H1 (cell line): ENCODE results near the gene HOXA6. TPM values are rescaled to one million over a fixed set of nuclear protein-coding genes. Genes with fewer than 3 reads are reported as not detected.

Experiments
- CTCF ChIA-PET: fragments of 300-600 bp; sonication (Branson Sonifier 250); formaldehyde crosslinking; loops from one replicate; lab custom pipeline; 2021; ENCODE audit not compliant: partially characterized antibody; lab: Charles Lee
- POLR2A ChIA-PET: fragments of 300-600 bp; sonication (Branson Sonifier 250); formaldehyde crosslinking; loops from one replicate; lab custom pipeline; 2021; ENCODE audit warnings: inconsistent platforms; ENCODE audit not compliant: partially characterized antibody; lab: Charles Lee
- DNase-seq, 2 experiments: peaks; one replicate each; pipeline versions ENCODE4 v3.0.0 to v3.0.0-alpha.2; 2010 to 2022; ENCODE audit warnings: low spot score in 2 of 2, low read depth in 1 of 2, mixed read lengths in 1 of 2
- FAIRE-seq: peaks from 2 replicates; lab custom pipeline; 2011; peaks lifted over from hg19 to GRCh38; lab: Jason Lieb, UNC
- H2AFZ ChIP-seq: 2 replicates; pipeline ENCODE4 v1.8.1; 2012; ENCODE audit warnings: low read length, inconsistent platforms
- H2AK5ac ChIP-seq: 2 replicates; pipeline ENCODE4 v1.6.1; 2013; ENCODE audit warnings: low read depth, low read length
- H2BK120ac ChIP-seq: replicated peaks from 2 replicates; pipeline ENCODE3; 2013; ENCODE audit warnings: low read depth, low read length, inconsistent platforms
- H2BK12ac ChIP-seq: 2 replicates; pipeline ENCODE4 v1.6.1; 2013; ENCODE audit warnings: low read depth, low read length
- H2BK15ac ChIP-seq: 2 replicates; pipeline ENCODE4 v1.6.1; 2013; ENCODE audit warnings: low read length
- H2BK20ac ChIP-seq: 2 replicates; pipeline ENCODE4 v1.6.1; 2013; ENCODE audit warnings: low read length
- H2BK5ac ChIP-seq: 2 replicates; pipeline ENCODE4 v1.6.1; 2013; ENCODE audit warnings: low read depth, low read length
- H3K14ac ChIP-seq: 2 replicates; pipeline ENCODE4 v1.6.1; 2013; ENCODE audit warnings: inconsistent platforms; ENCODE audit not compliant: insufficient read length
- H3K18ac ChIP-seq: 2 replicates; pipeline ENCODE4 v1.6.1; 2013; ENCODE audit warnings: low read length; ENCODE audit errors: extremely low read depth
- H3K23ac ChIP-seq: 2 replicates; pipeline ENCODE4 v1.6.1; 2013; ENCODE audit warnings: inconsistent platforms; ENCODE audit not compliant: insufficient read length
- H3K23me2 ChIP-seq: 2 replicates; pipeline ENCODE4 v1.6.1; 2013; ENCODE audit warnings: low read depth, low read length
- H3K27ac ChIP-seq: 2 replicates; pipeline ENCODE4 v1.6.1; 2011; ENCODE audit warnings: low read depth, low read length, inconsistent platforms
- H3K27me3 ChIP-seq, 4 experiments: replicated peaks in 1 of 4; 1 replicate in 1 of 4; 2 replicates in 3 of 4; pipeline versions ENCODE4 v1.6.1 to v1.8.1; 2011 to 2013; ENCODE audit warnings: low read length in 3 of 4, mild to moderate bottlenecking in 3 of 4, inconsistent platforms in 2 of 4, mixed read lengths in 2 of 4, moderate library complexity in 1 of 4; ENCODE audit not compliant: control insufficient read depth in 3 of 4, insufficient read depth in 3 of 4; ENCODE audit errors: extremely low read depth in 1 of 4
- H3K36me3 ChIP-seq, 4 experiments: 2 replicates each; pipeline versions ENCODE4 v1.6.1 to v1.8.1; 2011 to 2013; ENCODE audit warnings: mild to moderate bottlenecking in 4 of 4, low read length in 3 of 4, moderate library complexity in 2 of 4, control low read depth in 1 of 4, inconsistent platforms in 1 of 4; ENCODE audit not compliant: insufficient read depth in 4 of 4, control insufficient read depth in 2 of 4
- H3K4ac ChIP-seq: replicated peaks from 2 replicates; pipeline ENCODE3; 2013; ENCODE audit warnings: low read length, low read depth, mixed read lengths, inconsistent platforms; ENCODE audit not compliant: insufficient read length
- H3K4me1 ChIP-seq, 4 experiments: replicated peaks in 1 of 4; 1 replicate in 1 of 4; 2 replicates in 3 of 4; pipeline versions ENCODE4 v1.6.1 to v1.8.1; 2011 to 2013; ENCODE audit warnings: low read length in 3 of 4, inconsistent platforms in 2 of 4, mixed read lengths in 1 of 4; ENCODE audit not compliant: insufficient read depth in 4 of 4, control insufficient read depth in 3 of 4
- H3K4me2 ChIP-seq, 2 experiments: 2 replicates each; pipeline versions ENCODE4 v1.6.1 to v1.8.1; 2011 to 2013; ENCODE audit warnings: low read depth in 2 of 2, low read length in 2 of 2, control low read depth in 1 of 2, inconsistent platforms in 1 of 2, mild to moderate bottlenecking in 1 of 2; ENCODE audit not compliant: insufficient read depth in 1 of 2
- H3K4me3 ChIP-seq, 4 experiments: fragments of 200-600, 300-600 bp in 1 of 4; sonication (generic), shearing (Covaris generic), sonication (Bioruptor Twin) in 1 of 4; 2 replicates each; pipeline versions ENCODE4 v1.5.1 to v1.8.1; 2011 to 2016; ENCODE audit warnings: low read length in 4 of 4, low read depth in 3 of 4, control low read depth in 2 of 4, inconsistent platforms in 2 of 4, mild to moderate bottlenecking in 2 of 4, mixed read lengths in 1 of 4, moderate library complexity in 1 of 4; ENCODE audit not compliant: insufficient read depth in 2 of 4; ENCODE audit errors: extremely low read depth in 1 of 4
- H3K56ac ChIP-seq: replicated peaks from 2 replicates; pipeline ENCODE3; 2013; ENCODE audit warnings: low read depth, mild to moderate bottlenecking, mixed read lengths, low read length, inconsistent platforms; ENCODE audit not compliant: insufficient read length
- H3K79me1 ChIP-seq: 2 replicates; pipeline ENCODE4 v1.6.1; 2013; ENCODE audit warnings: low read depth, low read length, control low read depth
- H3K79me2 ChIP-seq, 2 experiments: 2 replicates each; pipeline versions ENCODE4 v1.6.1 to v1.8.1; 2012 to 2013; ENCODE audit warnings: low read length in 2 of 2, mild to moderate bottlenecking in 2 of 2, inconsistent platforms in 1 of 2; ENCODE audit not compliant: insufficient read depth in 2 of 2, control insufficient read depth in 1 of 2
- H3K9ac ChIP-seq, 4 experiments: replicated peaks in 1 of 4; 1 replicate in 1 of 4; 2 replicates in 3 of 4; pipeline versions ENCODE4 v1.6.1 to v1.8.1; 2011 to 2013; ENCODE audit warnings: low read depth in 3 of 4, low read length in 3 of 4, control low read depth in 2 of 4, mild to moderate bottlenecking in 2 of 4, moderate library complexity in 2 of 4, inconsistent platforms in 1 of 4; ENCODE audit errors: extremely low read depth in 1 of 4
- H3K9me3 ChIP-seq, 2 experiments: 2 replicates each; pipeline versions ENCODE4 v1.6.1 to v1.8.1; 2012 to 2013; ENCODE audit warnings: mild to moderate bottlenecking in 2 of 2, moderate library complexity in 2 of 2, control low read depth in 1 of 2, inconsistent platforms in 1 of 2, low read depth in 1 of 2, low read length in 1 of 2, mixed read lengths in 1 of 2; ENCODE audit not compliant: insufficient read depth in 2 of 2
- H4K20me1 ChIP-seq, 2 experiments: replicated peaks in 1 of 2; 2 replicates each; pipeline versions ENCODE3 to v1.8.1; 2011 to 2013; ENCODE audit warnings: inconsistent platforms in 2 of 2, low read length in 2 of 2, mild to moderate bottlenecking in 1 of 2; ENCODE audit not compliant: insufficient read depth in 2 of 2, control insufficient read depth in 1 of 2
- H4K5ac ChIP-seq: 2 replicates; pipeline ENCODE4 v1.6.1; 2013; ENCODE audit warnings: low read length, low read depth, mixed read lengths, inconsistent platforms; ENCODE audit not compliant: insufficient read length
- H4K8ac ChIP-seq: 2 replicates; pipeline ENCODE4 v1.8.0; 2013; ENCODE audit warnings: mild to moderate bottlenecking, moderate library complexity, low read length, inconsistent platforms; ENCODE audit not compliant: insufficient read depth; ENCODE audit errors: extremely low read depth
- H4K91ac ChIP-seq: replicated peaks from 2 replicates; pipeline ENCODE3; 2013; ENCODE audit warnings: low read length, mixed read lengths, inconsistent platforms; ENCODE audit not compliant: insufficient read length
- CBX8 ChIP-seq: fragments of 300-800, 300-1000 bp; sonication (generic); IDR thresholded peaks from 2 replicates; pipeline ENCODE4 v1.7.1; 2016; ENCODE audit warnings: low read depth, low read length, borderline replicate concordance
- E2F6 ChIP-seq: IDR thresholded peaks from 2 replicates; pipeline ENCODE4 v1.6.1; 2012; ENCODE audit warnings: inconsistent platforms
- EZH2 ChIP-seq: fragments of 200-600 bp; sonication (generic); IDR thresholded peaks from 2 replicates; pipeline ENCODE4 v1.7.1; 2012; ENCODE audit warnings: low read depth, mild to moderate bottlenecking, moderate library complexity, low read length, inconsistent platforms; ENCODE audit not compliant: severe bottlenecking
- FOSL1 ChIP-seq: IDR thresholded peaks from 2 replicates; pipeline ENCODE4 v1.6.1; 2011; ENCODE audit warnings: mild to moderate bottlenecking, low read depth, low read length, moderate library complexity; ENCODE audit not compliant: insufficient read depth
- RNF2 ChIP-seq: fragments of 200-900, 300-1000 bp; sonication (generic); IDR thresholded peaks from 2 replicates; pipeline ENCODE4 v1.7.1; 2016; ENCODE audit warnings: borderline replicate concordance, low read depth, mild to moderate bottlenecking, antibody characterized with exemption, low read length; ENCODE audit not compliant: poor library complexity, severe bottlenecking; ENCODE audit errors: missing control alignments
- SIX5 ChIP-seq: IDR thresholded peaks from 2 replicates; pipeline ENCODE4 v1.6.1; 2011; ENCODE audit warnings: mild to moderate bottlenecking, low read depth, low read length
- SP1 ChIP-seq: IDR thresholded peaks from 2 replicates; pipeline ENCODE4 v1.6.1; 2011; ENCODE audit warnings: low read depth, low read length
- SP2 ChIP-seq: IDR thresholded peaks from 2 replicates; pipeline ENCODE4 v1.6.1; 2012; ENCODE audit warnings: mild to moderate bottlenecking, low read length, inconsistent platforms
- SUZ12 ChIP-seq: fragments of 200-600 bp; sonication (generic); IDR thresholded peaks from 2 replicates; pipeline ENCODE4 v1.6.1; 2012; ENCODE audit warnings: mild to moderate bottlenecking, inconsistent platforms, low read length, moderate library complexity, mixed read lengths
- WGBS, 2 experiments: shearing (Covaris generic) in 1 of 2; methylation state at CpG; one replicate each; pipeline versions ENCODE4 v1.1.6 to v1.1.7; 2013 to 2015; ENCODE audit warnings: low lambda C conversion rate in 2 of 2, mixed read lengths in 2 of 2, inconsistent platforms in 1 of 2, low coverage in 1 of 2, missing lambda C conversion rate in 1 of 2; ENCODE audit not compliant: insufficient replicate concordance in 2 of 2, insufficient coverage in 1 of 2, insufficient read length in 1 of 2; ENCODE audit errors: extremely low coverage in 1 of 2, missing lambda C conversion rate in 1 of 2; 5-methylcytosine and 5-hydroxymethylcytosine counted together
- polyA plus RNA-seq, 7 experiments: library from polyadenylated mRNA; depleted of rRNA in 3 of 7; stranded (reverse) in 5 of 7; unstranded in 2 of 7; fragments of >200 nt in 5 of 7; fragments of 200-250 nt in 2 of 7; gene quantifications; 1 replicate in 5 of 7; 2 replicates in 1 of 7; 4 replicates in 1 of 7; pipeline versions ENCODE4 v1.2.1 to v1.2.3, GENCODE V29; 2011 to 2013; ENCODE audit warnings: missing spikeins in 2 of 7, mixed read lengths in 2 of 7
- total RNA-seq: library from RNA; stranded (reverse); fragmentation: NEBNext Ultra II Directional; extraction: Animal tissue kit (Norgen Biotek cat#: 25700); gene quantifications from 2 replicates; pipeline ENCODE4 v1.2.1, GENCODE V29; 2021

The HOXA6 gene
- total and polyA plus RNA-seq, 2 of the 8 experiments (the other 6 are each of a cell fraction or from before 2014, with no cell fraction given) = not detected

- CTCF ChIA-PET = interaction anchor here (0.6 to 9.1 kb wide), 4 partner anchors 11 to 903 kb away, joined by 3 to 64 read pairs (median 15); no protein-coding TSS in a partner anchor
- Histone ChIP-seq H3K4me1 (peaks cover 0 to 10% (median 8%) of the 10 kb centered on the region in 4 experiments; a peak in 5 of 7 replicates), H3K9me3 (peaks cover 0 to 3% of the 10 kb centered on the region in 2 experiments; a peak in 1 of 4 replicates), H2BK15ac (no peak overlapping the region), H3K79me1 (no peaks in the 10 kb centered on the region), H3K27me3 (peaks cover 83 to 100% (median 95%) of the 10 kb centered on the region in 4 experiments), H4K20me1 (peaks cover 21 to 44% of the 10 kb centered on the region in 2 experiments), H3K4ac (no peak overlapping the region), H4K91ac (no peak overlapping the region), H3K4me2 (no peak overlapping the region), H2AFZ (no peak overlapping the region), H3K56ac (no peak overlapping the region), H3K14ac (no peak overlapping the region), H3K27ac (no peak overlapping the region), H2BK5ac (no peak overlapping the region), H2BK12ac (no peak overlapping the region), H3K36me3 (peaks cover 0 to 13% (median 0%) of the 10 kb centered on the region in 4 experiments; a peak in 1 of 8 replicates), H3K23me2 (no peaks in the 10 kb centered on the region), H4K8ac (no peak overlapping the region), H3K18ac (no peak overlapping the region), H3K4me3 (no peak overlapping the region), H3K79me2 (no peaks in the 10 kb centered on the region), H3K23ac (no peak overlapping the region), H2AK5ac (no peak overlapping the region), H3K9ac (no peak overlapping the region), H2BK120ac (no peak overlapping the region), H4K5ac (no peak overlapping the region), H2BK20ac (no peak overlapping the region)
- TF ChIP-seq SP2 = no peak
- TF ChIP-seq CBX8 = 0 out of 2 replicates have a peak, but pooled peaks have one; percentile 30
- 0 out of 2 replicates have a peak, but pooled peaks have one; percentile 3 for TF ChIP-seq SP1
- 0 out of 2 replicates have a peak, but pooled peaks have one; percentile 1 for TF ChIP-seq E2F6
- peak; percentile 97 for TF ChIP-seq RNF2
- peak; percentile 88 for TF ChIP-seq EZH2
- no peak for TF ChIP-seq SIX5
- TF ChIP-seq SUZ12 = peak; percentile 90
- TF ChIP-seq FOSL1 = no peak
- peak in 1 of 2 experiments; percentile 49 for DNase-seq
- no peak for FAIRE-seq
- WGBS, 2 experiments = 15% methylated on average over 28 of the region's 29 CpGs; no CpG with 5 or more reads in 1 of the 2 experiments
- POLR2A ChIA-PET = interaction anchor here (1.1 kb wide), 1 partner anchor 16 kb away, joined by 3 read pairs; no protein-coding TSS in a partner anchor
Measured at GRCh38 chr7:27193335-27194001, 45.9 kb upstream of the HOXA6 start.
